ENCODE data around the gene ZNF579.
"Not testable (repeated sequence)": the region's sequence is repeated elsewhere in the genome, so short reads cannot be mapped to it uniquely, and the experiment has no call there.

Gene ZNF579

DNA sequence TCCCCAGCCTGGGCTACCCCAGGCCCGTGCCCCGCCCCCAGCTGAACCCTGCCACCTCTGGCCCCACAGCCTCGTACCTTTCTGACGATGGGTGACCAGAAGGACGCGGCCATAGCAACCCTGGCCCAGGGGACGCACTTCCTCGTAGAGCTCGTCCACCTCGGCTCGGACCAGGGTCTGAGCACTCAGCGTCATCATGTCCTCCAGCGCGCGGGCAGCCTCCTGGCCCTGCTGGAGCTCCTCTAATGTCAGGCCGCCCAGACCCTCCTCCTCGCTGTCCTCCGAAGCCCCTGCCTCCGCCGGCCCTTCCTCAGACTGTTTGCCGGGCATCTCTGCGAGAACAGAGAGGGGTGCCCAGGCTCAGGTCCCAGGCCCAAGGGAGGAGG lies 44.7 kb downstream of the ZNF579 start:
- TF ChIP-seq, protein P1, sequence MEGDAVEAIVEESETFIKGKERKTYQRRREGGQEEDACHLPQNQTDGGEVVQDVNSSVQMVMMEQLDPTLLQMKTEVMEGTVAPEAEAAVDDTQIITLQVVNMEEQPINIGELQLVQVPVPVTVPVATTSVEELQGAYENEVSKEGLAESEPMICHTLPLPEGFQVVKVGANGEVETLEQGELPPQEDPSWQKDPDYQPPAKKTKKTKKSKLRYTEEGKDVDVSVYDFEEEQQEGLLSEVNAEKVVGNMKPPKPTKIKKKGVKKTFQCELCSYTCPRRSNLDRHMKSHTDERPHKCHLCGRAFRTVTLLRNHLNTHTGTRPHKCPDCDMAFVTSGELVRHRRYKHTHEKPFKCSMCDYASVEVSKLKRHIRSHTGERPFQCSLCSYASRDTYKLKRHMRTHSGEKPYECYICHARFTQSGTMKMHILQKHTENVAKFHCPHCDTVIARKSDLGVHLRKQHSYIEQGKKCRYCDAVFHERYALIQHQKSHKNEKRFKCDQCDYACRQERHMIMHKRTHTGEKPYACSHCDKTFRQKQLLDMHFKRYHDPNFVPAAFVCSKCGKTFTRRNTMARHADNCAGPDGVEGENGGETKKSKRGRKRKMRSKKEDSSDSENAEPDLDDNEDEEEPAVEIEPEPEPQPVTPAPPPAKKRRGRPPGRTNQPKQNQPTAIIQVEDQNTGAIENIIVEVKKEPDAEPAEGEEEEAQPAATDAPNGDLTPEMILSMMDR (IDR thresholded peaks at IDR 0.05; ENCODE audit: low read depth, low read length) = no peak
- no peak for DNase-seq (ENCODE audit: extremely low read depth, low read depth)

DNA sequence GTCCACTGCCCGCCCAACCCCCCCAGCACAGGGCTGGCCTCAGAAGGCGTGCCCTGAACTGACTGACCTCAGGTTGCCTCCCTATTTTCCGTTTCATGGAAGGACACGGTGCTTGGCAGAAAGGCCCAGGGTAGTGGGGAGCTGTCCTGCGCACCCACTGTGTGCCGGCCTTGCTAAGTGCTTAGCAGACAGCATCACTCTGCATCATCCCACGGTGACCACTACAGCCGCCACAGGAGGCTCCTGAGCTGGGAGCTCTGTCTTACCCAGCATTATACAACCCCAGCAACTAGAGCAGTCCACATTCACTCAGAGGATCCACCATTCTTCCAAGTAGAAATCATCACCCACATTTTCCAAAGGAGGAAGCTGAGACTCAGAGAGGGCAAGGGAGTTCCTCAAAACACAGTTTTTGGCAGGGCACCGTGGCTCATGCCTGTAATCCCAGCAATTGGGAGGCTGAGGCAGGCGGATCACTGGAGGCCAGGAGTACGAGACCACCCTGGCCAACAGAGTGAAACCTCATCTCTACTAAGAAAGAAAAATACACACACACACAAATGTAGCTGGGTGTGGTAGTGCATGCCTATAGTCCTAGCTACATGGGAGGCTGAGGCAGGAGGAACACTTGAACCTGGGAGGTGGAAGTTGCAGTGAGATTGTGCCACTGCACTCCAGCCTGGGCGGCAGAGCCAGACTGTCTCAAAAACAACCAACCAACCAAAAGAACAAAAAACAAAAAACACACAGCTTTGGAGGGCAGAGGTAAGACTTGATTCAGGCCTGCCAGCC lies 45.3 kb downstream of the ZNF579 start:
- DNase-seq (ENCODE audit: extremely low read depth, low read depth) = no peak
- TF ChIP-seq, protein P1 (IDR thresholded peaks at IDR 0.05; ENCODE audit: low read depth, low read length) = no peak

DNA sequence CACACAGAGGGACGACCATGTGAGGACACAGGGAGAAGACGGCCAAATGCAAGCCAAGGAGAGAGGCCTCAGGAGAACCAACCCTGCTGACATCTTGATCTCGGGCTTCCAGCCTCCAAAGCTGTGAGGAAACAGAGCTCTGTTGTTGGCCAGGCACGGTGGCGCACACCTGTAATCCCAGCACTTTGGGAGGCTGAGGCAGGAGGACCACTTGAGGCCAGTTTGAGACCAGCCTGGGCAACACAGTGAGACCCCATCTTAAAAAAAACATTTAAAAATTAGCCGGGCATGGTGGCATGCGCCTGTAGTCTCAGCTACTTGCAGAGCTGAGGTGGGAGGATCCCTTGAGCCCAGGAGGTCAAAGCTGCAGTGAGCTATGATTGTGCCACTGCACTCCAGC lies 46.4 kb downstream of the ZNF579 start:
- not testable (repeated sequence) for DNase-seq (ENCODE audit: extremely low read depth, low read depth)

DNA sequence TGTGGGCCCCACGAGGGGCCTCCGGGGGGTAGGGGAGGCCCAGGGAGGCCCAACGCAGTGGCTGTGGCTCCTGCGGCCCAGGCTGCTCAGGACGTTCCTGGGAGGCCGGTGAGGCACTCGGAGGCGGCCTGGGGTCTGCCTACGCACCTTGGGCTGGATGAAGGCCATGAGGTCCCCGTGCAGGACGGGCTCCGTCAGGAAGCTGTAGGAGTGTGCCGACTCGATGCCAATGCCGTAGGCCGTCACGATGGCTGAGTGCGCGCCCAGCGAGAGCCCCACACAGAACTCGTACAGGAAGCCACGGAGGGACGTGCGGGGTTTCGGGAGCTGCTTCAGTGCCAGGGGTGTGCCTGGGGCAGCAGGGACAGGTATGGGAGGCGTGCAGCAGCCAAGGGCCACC lies 49.7 kb downstream of the ZNF579 start:
- no peak for DNase-seq (ENCODE audit: extremely low read depth, low read depth)
- TF ChIP-seq, protein P1 (IDR thresholded peaks at IDR 0.05; ENCODE audit: low read depth, low read length) = no peak

DNA sequence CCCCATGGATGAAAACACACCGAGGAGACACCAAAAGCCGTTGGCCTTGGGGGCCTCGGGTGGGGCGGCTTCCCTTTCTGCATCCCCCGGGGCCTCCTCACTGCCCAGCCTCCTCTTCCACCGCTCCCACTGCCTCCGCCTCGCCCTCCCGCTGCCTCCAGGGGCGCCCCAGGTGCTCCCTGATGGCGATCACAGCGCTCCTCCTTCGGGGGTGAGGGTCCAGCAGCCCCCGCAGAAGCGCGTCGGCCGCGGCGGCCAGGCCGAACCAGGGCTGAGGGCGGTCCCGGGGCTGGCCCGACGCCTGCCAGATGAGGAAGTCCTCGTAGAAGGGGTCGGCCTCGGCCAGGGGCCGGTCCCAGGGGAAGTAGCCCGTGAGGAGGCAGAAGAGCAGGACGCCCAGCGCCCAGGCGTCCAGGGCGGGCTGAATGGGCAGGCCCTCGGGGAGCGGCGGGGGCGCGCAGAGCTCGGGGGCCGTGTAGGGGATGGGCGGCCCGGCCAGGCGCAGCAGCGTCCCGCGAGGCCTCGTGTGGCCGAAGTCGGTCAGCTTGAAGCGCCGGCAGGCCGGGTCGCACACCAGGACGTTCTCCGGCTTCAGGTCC lies 50.9 kb downstream of the ZNF579 start:
- DNase-seq (ENCODE audit: extremely low read depth, low read depth) = no peak
- TF ChIP-seq, protein P1 (IDR thresholded peaks at IDR 0.05; ENCODE audit: low read depth, low read length) = no peak

DNA sequence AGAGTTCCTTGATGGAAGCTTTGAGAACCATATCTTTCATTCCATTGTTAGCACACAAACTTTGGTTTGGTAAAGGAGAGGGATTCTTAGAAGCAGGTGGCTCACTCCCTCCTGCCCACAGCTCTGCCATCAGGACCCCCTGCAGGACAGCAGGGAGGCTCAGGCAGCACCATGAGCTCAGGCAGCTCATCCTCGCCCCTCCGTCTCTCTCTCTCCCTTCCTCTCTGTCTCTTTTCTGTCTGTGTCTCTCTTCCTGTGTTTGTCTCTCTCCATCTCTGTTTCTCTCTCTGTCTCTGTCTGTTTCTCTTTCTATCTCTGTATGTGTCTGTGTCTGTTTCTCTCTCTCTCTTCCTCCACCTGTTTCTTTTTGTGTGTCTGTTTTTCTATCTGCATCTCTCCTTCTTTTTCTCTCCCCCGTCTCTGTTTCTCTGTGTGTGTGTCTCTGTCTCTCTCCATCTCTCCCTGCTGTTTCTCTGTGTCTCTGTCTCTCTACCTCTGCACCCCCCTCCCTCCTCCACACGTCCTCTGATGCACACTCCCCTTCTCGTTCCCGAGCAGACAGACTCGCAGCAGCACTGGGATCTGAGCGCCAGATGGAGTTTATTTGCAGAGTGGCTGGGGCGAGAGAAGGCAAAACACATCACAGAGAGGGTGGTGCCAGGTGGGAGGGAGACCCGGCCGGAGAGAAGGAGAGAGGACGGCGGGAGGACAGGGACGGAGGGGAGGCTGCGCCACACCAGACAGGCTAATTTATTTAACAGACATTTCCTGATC lies 52.4 kb downstream of the ZNF579 start:
- TF ChIP-seq, protein P1 (IDR thresholded peaks at IDR 0.05; ENCODE audit: low read depth, low read length) = peak; percentile 14
- no peak for DNase-seq (ENCODE audit: extremely low read depth, low read depth)

DNA sequence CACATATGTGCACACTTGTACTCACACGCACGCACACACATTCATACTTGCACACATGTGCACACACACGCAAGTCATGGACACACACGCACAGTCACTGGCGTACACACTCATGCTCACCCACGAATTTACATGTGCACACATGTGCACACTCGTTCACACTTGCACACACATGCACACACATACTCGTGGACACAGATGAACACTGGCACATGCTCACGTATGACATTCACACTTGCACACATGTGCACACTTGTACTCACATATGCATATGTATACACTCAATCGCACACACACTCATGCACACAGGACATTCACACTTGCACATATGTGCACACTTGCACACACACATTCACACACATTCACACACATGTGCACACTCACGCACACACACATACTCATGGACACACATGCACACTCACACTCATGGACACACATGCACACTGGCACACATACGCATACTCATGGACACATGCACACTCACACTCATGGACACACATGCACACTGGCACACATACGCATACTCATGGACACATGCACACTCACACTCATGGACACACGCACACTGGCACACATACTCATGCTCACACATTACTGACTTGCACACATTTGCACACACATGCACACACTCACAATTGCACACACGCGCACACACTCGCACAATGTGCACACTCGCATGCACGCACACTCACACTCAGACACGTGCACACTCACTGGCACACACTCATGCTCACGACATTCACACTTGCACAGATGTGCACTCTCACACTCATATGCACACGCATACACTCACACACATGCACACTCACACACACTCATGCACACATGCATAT lies 53.2 kb downstream of the ZNF579 start:
- TF ChIP-seq, protein P1 (IDR thresholded peaks at IDR 0.05; ENCODE audit: low read depth, low read length) = no peak

More for the DNA sequence above, 53.2 kb downstream of the ZNF579 start:
- DNase-seq (ENCODE audit: extremely low read depth, low read depth) = no peak

All from AG09319 (cell line).